ENCODE measurements around the gene TYMS. TPM values are rescaled to one million over a fixed set of nuclear protein-coding genes. Genes with fewer than 3 reads are reported as not detected.
"Not testable (repeated sequence)": the region's sequence is repeated elsewhere in the genome, so short reads cannot be mapped to it uniquely, and the experiment has no call there.

Gene TYMS
- total RNA-seq, 1 experiment from 2014 or later: 149 TPM

GRCh38 chr18:680392-680791 is 22.9 kb downstream of the TYMS start:
- Histone ChIP-seq H3K79me2 (ENCODE audit: low read depth) (no peaks in the 10 kb centered on the region), H3F3A (ENCODE audit: insufficient read depth, low read depth) (peaks cover 4% of the 10 kb centered on the region; the same call in 1 of the 2 replicates), H3K4me2 (no peak overlapping the region), H3K4me1 (replicated peaks; ENCODE audit: insufficient read depth) (no peaks in the 10 kb centered on the region), H3K27me3 (ENCODE audit: insufficient read depth, low read depth) (no peaks in the 10 kb centered on the region), H2AFZ (no peak overlapping the region), H3K9me3 (ENCODE audit: insufficient read depth, low read depth) (no peaks in the 10 kb centered on the region), H3K9me2 (ENCODE audit: insufficient read depth) (no peaks in the 10 kb centered on the region), H3K4me3 (no peak overlapping the region), H3K27ac (no peak overlapping the region), H4K20me1 (ENCODE audit: insufficient read depth) (no peaks in the 10 kb centered on the region), H3K36me3 (ENCODE audit: low read depth) (peaks cover 14% of the 10 kb centered on the region; the same call in 1 of the 2 replicates)
- intact Hi-C loops (cut with micrococcal nuclease; ENCODE audit: unreplicated experiment): no loop called here
- no peak for TF ChIP-seq EZH2 (IDR thresholded peaks at IDR 0.05; ENCODE audit: low read depth)
- TF ChIP-seq CTCF (conservative IDR thresholded peaks at IDR 0.05): no peak
- ChIA-PET CTCF (no interaction called here), POLR2A (ENCODE audit: unreplicated experiment) (no interaction called here)
- no TSS peak for BruUV-seq (replicated peaks)
- DNase-seq: no peak

DNA sequence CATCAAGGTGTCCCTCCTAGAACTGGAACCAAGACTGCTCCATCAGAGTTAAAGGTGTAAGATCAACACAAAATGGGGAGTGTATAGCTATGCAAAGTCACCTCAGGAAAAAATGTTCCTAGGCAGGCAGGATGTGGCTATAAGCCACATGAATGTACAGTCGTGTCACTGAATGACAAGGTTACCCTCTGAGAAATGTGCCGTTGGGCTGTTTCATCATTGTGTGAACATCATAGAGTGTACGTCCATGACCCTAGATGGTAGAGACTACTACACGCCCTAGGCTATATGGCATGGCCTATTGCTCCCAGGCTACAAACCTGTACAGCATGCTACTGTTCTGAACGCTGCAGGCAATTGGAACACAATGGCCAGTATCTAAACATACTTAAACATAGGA is 24.5 kb downstream of the TYMS start:
- no peaks in the 10 kb centered on the region for H3K9me3 ChIP-seq (ENCODE audit: insufficient read depth, low read depth)
- H3K27ac ChIP-seq: no peak overlapping the region
- no peak overlapping the region for H3K4me3 ChIP-seq
- TF ChIP-seq CTCF (conservative IDR thresholded peaks at IDR 0.05) (no peak), EZH2 (IDR thresholded peaks at IDR 0.05; ENCODE audit: low read depth) (no peak)
- H3F3A ChIP-seq (ENCODE audit: insufficient read depth, low read depth): no peaks in the 10 kb centered on the region; the same call in 1 of the 2 replicates
- BruUV-seq (replicated peaks): no TSS peak
- H3K9me2 ChIP-seq (ENCODE audit: insufficient read depth): no peaks in the 10 kb centered on the region
- H3K79me2 ChIP-seq (ENCODE audit: low read depth): no peaks in the 10 kb centered on the region
- H3K36me3 ChIP-seq (ENCODE audit: low read depth): peaks cover 14% of the 10 kb centered on the region; the same call in 1 of the 2 replicates
- no peak for DNase-seq
- no peak overlapping the region for H3K4me2 ChIP-seq
- no peaks in the 10 kb centered on the region for H3K27me3 ChIP-seq (ENCODE audit: insufficient read depth, low read depth)
- no peak overlapping the region for H2AFZ ChIP-seq
- no peaks in the 10 kb centered on the region for H4K20me1 ChIP-seq (ENCODE audit: insufficient read depth)
- H3K4me1 ChIP-seq (replicated peaks; ENCODE audit: insufficient read depth): no peaks in the 10 kb centered on the region
- intact Hi-C loops (cut with micrococcal nuclease; ENCODE audit: unreplicated experiment): no loop called here
- POLR2A ChIA-PET (ENCODE audit: unreplicated experiment): no interaction called here
- CTCF ChIA-PET: interaction anchor here (0.6 kb wide), 1 partner anchor 436 kb away, joined by 4 read pairs; no protein-coding TSS in a partner anchor

- H3F3A ChIP-seq (ENCODE audit: insufficient read depth, low read depth); H2AFZ ChIP-seq; H4K20me1 ChIP-seq (ENCODE audit: insufficient read depth); H3K9me3 ChIP-seq (ENCODE audit: insufficient read depth, low read depth); POLR2A ChIA-PET (ENCODE audit: unreplicated experiment); BruUV-seq (replicated peaks); CTCF ChIA-PET; intact Hi-C loops (cut with micrococcal nuclease; ENCODE audit: unreplicated experiment); H3K79me2 ChIP-seq (ENCODE audit: low read depth); H3K27me3 ChIP-seq (ENCODE audit: insufficient read depth, low read depth); H3K4me2 ChIP-seq; H3K27ac ChIP-seq; H3K9me2 ChIP-seq (ENCODE audit: insufficient read depth); H3K4me1 ChIP-seq (replicated peaks; ENCODE audit: insufficient read depth); DNase-seq; H3K4me3 ChIP-seq: not testable (repeated sequence)
- H3K36me3 ChIP-seq (ENCODE audit: low read depth): peaks cover 14% of the 10 kb centered on the region; the same call in 1 of the 2 replicates
These were observed 25.0 kb downstream of the TYMS start for GRCh38 chr18:682416-682815.

GRCh38 chr18:682833-683232 is 25.4 kb downstream of the TYMS start:
- peaks cover 14% of the 10 kb centered on the region; the same call in 1 of the 2 replicates for H3K36me3 ChIP-seq (ENCODE audit: low read depth)
- CTCF ChIA-PET: no interaction called here
- H3K27me3 ChIP-seq (ENCODE audit: insufficient read depth, low read depth): no peaks in the 10 kb centered on the region
- intact Hi-C loops (cut with micrococcal nuclease; ENCODE audit: unreplicated experiment): no loop called here
- BruUV-seq (replicated peaks): no TSS peak
- no peak for DNase-seq
- no peak overlapping the region for H3K4me2 ChIP-seq
- no peak overlapping the region for H3K4me3 ChIP-seq
- no peak overlapping the region for H2AFZ ChIP-seq
- H3K79me2 ChIP-seq (ENCODE audit: low read depth): no peaks in the 10 kb centered on the region
- TF ChIP-seq EZH2 (IDR thresholded peaks at IDR 0.05; ENCODE audit: low read depth) (no peak), CTCF (conservative IDR thresholded peaks at IDR 0.05) (no peak)
- no peaks in the 10 kb centered on the region for H4K20me1 ChIP-seq (ENCODE audit: insufficient read depth)
- H3K27ac ChIP-seq: no peak overlapping the region
- no peaks in the 10 kb centered on the region for H3K9me2 ChIP-seq (ENCODE audit: insufficient read depth)
- POLR2A ChIA-PET (ENCODE audit: unreplicated experiment): no interaction called here
- no peaks in the 10 kb centered on the region for H3K4me1 ChIP-seq (replicated peaks; ENCODE audit: insufficient read depth)
- H3F3A ChIP-seq (ENCODE audit: insufficient read depth, low read depth): no peaks in the 10 kb centered on the region; the same call in 1 of the 2 replicates
- no peaks in the 10 kb centered on the region for H3K9me3 ChIP-seq (ENCODE audit: insufficient read depth, low read depth)
